Ovary (tissue), 3 donors: ENCODE data around the gene STYK1.

ENCODE experiments used
- EP300 ChIP-seq: sonication (generic); formaldehyde crosslinking; IDR thresholded peaks from one replicate; pipeline ENCODE4 v1.6.1; 2017; ENCODE audit warnings: antibody characterized with exemption
- POLR2A ChIP-seq: fragments of 450-650 bp; IDR thresholded peaks from one replicate; pipeline ENCODE4 v1.6.1; 2017; ENCODE audit warnings: antibody characterized with exemption, mild to moderate bottlenecking, moderate library complexity
- TF ChIP-seq, protein P1 (sequence below), 3 donors: fragments of 450-650 bp in 2 of 3; fragments of 200-600 bp in 1 of 3; IDR thresholded peaks; one replicate each; pipeline versions ENCODE4 v1.5.1 to v1.8.0; 2016 to 2022; ENCODE audit warnings: antibody characterized with exemption in 3 of 3, mild to moderate bottlenecking in 1 of 3
- donor health status: DM: no; HTN: no; CAD: no.

- TF ChIP-seq, protein P1, sequence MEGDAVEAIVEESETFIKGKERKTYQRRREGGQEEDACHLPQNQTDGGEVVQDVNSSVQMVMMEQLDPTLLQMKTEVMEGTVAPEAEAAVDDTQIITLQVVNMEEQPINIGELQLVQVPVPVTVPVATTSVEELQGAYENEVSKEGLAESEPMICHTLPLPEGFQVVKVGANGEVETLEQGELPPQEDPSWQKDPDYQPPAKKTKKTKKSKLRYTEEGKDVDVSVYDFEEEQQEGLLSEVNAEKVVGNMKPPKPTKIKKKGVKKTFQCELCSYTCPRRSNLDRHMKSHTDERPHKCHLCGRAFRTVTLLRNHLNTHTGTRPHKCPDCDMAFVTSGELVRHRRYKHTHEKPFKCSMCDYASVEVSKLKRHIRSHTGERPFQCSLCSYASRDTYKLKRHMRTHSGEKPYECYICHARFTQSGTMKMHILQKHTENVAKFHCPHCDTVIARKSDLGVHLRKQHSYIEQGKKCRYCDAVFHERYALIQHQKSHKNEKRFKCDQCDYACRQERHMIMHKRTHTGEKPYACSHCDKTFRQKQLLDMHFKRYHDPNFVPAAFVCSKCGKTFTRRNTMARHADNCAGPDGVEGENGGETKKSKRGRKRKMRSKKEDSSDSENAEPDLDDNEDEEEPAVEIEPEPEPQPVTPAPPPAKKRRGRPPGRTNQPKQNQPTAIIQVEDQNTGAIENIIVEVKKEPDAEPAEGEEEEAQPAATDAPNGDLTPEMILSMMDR (IDR thresholded peaks at IDR 0.05), result no peak
- TF ChIP-seq EP300 (no peak), POLR2A (no peak)
These were observed 4.3 kb downstream of the STYK1 start for GRCh38 chr12:10669533-10669932.
